Stimulated activated CD8-positive, alpha-beta memory T cell treated with anti-CD3 and anti-CD28 coated beads, Interleukin-15, amount 100 ng/mL, for 1 hour (primary cell): Measurements from ENCODE around the gene VWA1.
"Not testable (repeated sequence)": the region's sequence is repeated elsewhere in the genome, so short reads cannot be mapped to it uniquely, and the experiment has no call there.

ENCODE experiments used
- DNase-seq: peaks from one replicate; pipeline ENCODE4 v3.0.0-alpha.2; 2020; ENCODE audit warnings: low read depth

The VWA1 gene

GRCh38 chr1:1435106-1435903 is at the start of gene VWA1:
TSS of gene VWA1 (plus strand) at chr1:1435690. CDS start at chr1:1435749, 59 bp downstream.
- peak; percentile 35 for DNase-seq

GRCh38 chr1:1385931-1386330 is 49.6 kb upstream of the VWA1 start:
- DNase-seq = no peak

- no peak for DNase-seq
Measured at GRCh38 chr1:1387098-1388077, 48.1 kb upstream of the VWA1 start.

GRCh38 chr1:1388078-1388472 is 47.4 kb upstream of the VWA1 start:
- DNase-seq = no peak

- no peak for DNase-seq
Measured at GRCh38 chr1:1390675-1391074, 44.8 kb upstream of the VWA1 start.

- DNase-seq = no peak
Measured at GRCh38 chr1:1391225-1391624, 44.3 kb upstream of the VWA1 start.

GRCh38 chr1:1393014-1393413 is 42.5 kb upstream of the VWA1 start:
- DNase-seq = no peak

- DNase-seq = no peak
Measured at GRCh38 chr1:1393428-1393827, 42.1 kb upstream of the VWA1 start.

- DNase-seq = no peak
Measured at GRCh38 chr1:1394116-1394515, 41.4 kb upstream of the VWA1 start.

GRCh38 chr1:1395166-1395565 is 40.3 kb upstream of the VWA1 start:
- no peak for DNase-seq

GRCh38 chr1:1397839-1398523 is 37.5 kb upstream of the VWA1 start:
- no peak for DNase-seq

GRCh38 chr1:1398677-1399186 is 36.8 kb upstream of the VWA1 start:
- DNase-seq = no peak

- peak; percentile 96 for DNase-seq
Measured at GRCh38 chr1:1399187-1399871, 36.2 kb upstream of the VWA1 start, which contains the start of gene CCNL2. TSS of gene CCNL2 (minus strand) at chr1:1399335. CDS start at chr1:1399306, 29 bp downstream.

- no peak for DNase-seq
Measured at GRCh38 chr1:1399872-1400575, 35.5 kb upstream of the VWA1 start.

- DNase-seq = no peak
Measured at GRCh38 chr1:1400576-1401456, 34.7 kb upstream of the VWA1 start.

GRCh38 chr1:1401457-1402010 is 34.0 kb upstream of the VWA1 start:
- DNase-seq = no peak

- DNase-seq = no peak
Measured at GRCh38 chr1:1402072-1402900, 33.2 kb upstream of the VWA1 start.

GRCh38 chr1:1402901-1403392 is 32.5 kb upstream of the VWA1 start:
- DNase-seq = not testable (repeated sequence)
